Measurements from ENCODE around the gene TTC32. TPM values are rescaled to one million over a fixed set of nuclear protein-coding genes. Genes with fewer than 3 reads are reported as not detected.

TTC32 gene
- total RNA-seq, 4 donors from 2014 or later: 11.9 to 21.7 (median 16.8) TPM

DNA sequence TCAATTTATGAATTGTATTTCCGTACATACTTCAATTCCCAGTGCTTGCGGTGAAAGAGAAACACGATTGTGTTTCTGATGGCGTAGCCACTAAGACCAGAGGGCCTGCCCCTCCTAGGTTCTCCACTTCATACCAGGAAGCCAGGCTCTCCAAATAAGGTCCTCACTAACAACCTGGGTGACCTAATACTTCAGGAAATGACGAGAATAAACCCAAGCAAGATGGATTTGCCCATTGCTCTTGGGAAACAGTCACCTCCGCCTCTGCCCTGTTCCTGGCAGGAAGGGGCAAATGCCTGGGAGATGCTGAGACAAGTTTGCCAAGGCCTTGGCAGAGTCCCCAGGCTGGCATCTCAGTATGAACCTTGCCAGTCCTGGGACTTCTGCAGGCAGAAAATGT lies 41.8 kb downstream of the TTC32 start:
- TF ChIP-seq, protein P1, sequence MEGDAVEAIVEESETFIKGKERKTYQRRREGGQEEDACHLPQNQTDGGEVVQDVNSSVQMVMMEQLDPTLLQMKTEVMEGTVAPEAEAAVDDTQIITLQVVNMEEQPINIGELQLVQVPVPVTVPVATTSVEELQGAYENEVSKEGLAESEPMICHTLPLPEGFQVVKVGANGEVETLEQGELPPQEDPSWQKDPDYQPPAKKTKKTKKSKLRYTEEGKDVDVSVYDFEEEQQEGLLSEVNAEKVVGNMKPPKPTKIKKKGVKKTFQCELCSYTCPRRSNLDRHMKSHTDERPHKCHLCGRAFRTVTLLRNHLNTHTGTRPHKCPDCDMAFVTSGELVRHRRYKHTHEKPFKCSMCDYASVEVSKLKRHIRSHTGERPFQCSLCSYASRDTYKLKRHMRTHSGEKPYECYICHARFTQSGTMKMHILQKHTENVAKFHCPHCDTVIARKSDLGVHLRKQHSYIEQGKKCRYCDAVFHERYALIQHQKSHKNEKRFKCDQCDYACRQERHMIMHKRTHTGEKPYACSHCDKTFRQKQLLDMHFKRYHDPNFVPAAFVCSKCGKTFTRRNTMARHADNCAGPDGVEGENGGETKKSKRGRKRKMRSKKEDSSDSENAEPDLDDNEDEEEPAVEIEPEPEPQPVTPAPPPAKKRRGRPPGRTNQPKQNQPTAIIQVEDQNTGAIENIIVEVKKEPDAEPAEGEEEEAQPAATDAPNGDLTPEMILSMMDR (IDR thresholded peaks at IDR 0.05; ENCODE audit: low read depth): no peak

DNA sequence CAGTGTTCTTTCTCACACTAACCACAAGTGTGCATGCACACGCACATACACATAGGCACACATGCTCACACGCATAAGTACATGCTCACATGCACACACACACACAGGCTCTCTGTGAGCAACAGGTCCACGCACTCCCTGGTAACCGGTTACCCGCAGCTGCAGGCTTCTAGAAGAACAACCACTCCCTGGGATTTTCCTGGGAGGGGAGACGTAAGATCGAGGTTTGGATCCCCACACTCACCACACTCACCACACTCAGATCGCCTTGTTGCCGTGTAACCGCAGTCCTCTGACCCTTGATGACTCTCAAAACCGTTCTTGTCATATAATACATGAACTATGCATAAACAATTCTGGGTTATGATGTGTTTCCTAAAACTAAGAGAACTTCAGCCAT lies 42.2 kb downstream of the TTC32 start:
- TF ChIP-seq, protein P1 (IDR thresholded peaks at IDR 0.05; ENCODE audit: low read depth): no peak

DNA sequence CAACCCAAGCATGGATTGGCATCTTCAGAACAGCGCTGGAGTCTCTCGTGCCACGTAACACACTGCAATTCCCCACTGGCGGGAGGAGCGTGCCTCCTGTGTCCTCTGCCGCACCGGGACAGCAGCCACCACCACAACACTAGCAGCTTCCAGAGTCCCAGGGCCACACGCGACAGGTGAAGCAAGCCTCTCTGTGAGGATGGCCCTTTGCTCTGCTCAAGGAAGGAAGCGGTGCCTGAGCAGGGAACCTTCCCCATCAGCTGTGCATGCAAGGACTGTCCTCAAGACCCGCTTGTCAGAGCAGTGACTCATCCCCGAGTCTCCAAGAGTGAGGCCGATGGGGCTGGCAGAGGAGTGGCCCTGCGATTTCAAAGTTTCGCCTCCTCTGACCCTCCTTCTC lies 44.0 kb downstream of the TTC32 start:
- TF ChIP-seq, protein P1 (IDR thresholded peaks at IDR 0.05; ENCODE audit: low read depth): no peak

DNA sequence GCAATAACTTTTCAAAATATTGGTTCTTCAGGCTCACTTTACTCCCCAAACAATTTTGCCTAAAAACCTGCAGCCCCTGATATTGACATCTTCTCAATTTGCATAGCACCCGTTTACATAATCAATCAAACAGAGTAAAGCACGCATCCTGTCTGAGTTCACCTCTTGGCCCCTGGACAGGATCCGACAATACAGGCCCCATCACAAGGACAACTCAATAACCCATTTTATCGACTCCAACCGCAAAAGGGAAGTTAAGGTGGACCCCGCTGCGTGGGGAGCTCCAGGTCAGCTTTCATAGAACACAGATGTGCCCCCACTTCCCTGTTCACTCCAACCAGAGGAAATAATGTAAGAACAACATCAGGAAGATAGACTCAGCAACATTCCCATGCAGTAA lies 44.7 kb downstream of the TTC32 start:
- TF ChIP-seq, protein P1 (IDR thresholded peaks at IDR 0.05; ENCODE audit: low read depth): no peak

DNA sequence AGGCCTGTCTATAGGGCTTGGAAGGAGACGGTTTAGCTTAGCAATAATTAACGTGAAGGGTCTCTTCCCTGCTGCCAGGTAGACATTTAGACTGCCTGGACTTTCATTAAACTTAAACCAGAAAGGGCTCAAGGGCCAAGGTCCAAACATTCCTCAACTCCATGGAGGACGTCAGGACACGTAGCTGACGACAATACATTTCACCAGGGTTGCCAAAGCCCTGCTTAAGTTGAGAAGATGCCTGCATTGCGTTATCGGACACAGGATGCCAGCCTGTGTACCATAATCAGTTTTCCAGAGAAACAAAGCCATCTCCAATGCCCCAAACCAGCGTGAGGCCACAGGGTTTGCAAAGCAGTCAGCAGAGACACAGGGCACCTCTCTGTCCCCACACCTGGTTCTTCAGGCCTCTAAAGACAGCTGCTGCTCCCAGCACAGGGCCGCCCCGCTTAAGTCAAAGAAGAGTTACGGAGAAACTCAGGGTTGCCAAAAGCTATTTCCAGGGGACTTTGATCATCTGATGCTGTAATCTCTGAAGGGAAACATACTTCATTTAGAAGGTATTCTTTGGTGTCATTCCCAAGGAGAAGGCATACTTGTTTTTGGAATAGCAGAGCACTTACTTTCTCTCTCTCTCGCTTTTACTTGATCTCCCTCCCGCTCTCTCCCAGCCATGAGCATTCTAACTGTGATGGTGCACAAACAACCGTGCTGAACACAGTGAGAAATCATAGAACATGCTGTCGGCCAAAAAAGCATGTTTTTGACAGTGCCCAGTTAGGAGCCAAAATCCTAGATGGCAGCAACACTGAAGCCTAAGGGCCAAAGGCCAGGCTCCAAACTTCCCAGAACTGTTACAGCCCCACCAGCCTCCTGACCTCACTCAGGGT lies 46.0 kb downstream of the TTC32 start:
- TF ChIP-seq, protein P1 (IDR thresholded peaks at IDR 0.05; ENCODE audit: low read depth): no peak

DNA sequence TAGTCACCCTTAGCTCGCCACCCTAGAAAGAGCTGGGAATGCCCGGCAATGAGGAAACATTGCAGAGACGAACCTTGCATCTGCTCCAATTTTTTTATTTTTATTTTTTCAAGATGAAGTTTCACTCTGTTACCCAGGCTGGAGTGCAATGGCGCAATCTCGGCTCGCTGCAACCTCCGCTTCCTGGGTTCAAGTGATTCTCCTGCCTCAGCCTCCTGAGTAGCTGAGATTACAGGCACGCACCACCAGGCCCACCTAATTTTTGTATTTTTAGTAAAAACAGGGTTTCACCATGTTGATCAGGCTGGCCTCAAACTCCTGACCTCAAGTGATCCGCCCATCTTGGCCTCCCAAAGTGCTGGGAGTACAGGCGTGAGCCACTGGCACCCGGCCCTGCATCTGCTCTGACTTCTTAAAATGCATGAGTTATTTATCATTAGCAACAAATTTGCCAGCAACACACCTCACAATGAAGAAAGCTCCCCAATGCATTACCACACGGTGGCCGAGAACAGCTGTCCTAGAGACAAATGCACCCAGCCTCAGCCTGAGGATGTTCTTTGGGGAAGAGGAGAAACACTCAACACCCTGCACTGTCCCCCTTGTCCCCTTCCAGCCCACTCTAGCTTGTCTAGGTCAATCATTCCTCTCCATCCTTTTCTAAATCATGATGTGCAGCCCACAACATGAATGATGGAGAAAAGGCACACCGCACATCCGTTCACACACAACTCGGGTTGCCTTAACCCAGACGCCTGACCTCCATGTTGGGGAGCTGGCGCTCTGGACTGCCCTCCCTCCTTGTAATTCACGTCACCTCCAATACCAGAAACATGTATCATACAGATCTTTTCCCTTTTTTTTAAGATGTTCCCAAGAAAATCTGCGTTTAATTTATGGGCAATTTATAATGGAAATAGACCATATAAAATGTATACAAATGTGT lies 46.9 kb downstream of the TTC32 start:
- TF ChIP-seq, protein P1 (IDR thresholded peaks at IDR 0.05; ENCODE audit: low read depth): no peak
